ENCODE measurements around the gene DDN. TPM values are rescaled to one million over a fixed set of nuclear protein-coding genes. Genes with fewer than 3 reads are reported as not detected.

The DDN gene
- total and polyA plus RNA-seq, 9 of the 15 experiments (the other 6 are each of a cell fraction or from before 2014, with no cell fraction given): 0.03 to 3.6 (median 1.6) TPM

DNA sequence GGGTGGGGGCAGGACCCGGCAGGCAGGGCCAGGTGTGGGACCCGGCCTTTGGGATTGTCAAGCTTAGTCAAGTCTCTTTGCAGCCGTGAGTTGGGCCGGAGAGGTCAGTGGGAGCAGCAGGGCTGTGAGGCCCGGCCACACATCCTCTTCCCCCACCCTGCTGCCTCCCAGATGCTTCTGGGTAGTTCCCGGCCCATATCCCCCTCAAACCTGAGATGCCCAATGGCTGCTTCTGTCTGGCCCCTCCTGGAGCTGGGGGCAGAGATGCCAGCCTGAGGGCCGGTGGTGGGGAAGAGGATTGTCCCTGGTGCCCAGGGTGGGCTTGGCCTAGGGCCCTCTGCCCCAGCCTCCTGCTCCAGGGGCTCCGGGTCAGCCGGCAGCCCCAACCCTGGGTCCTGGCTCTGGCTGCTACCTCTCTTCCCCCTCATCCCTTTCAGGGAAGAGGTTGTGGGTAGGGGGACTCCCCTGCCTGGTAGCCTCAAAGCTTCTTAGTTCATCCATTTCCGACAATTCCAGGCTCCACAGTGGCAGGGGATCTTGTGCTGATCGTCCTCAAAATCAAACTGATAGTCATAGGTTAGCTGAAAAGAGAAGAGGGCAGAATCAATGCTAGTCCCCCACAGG is 22.2 kb upstream of the DDN start:
- DNase-seq (ENCODE audit: extremely low read depth in 1 of 4, low spot score in 3 of 4): no peak
- 89% methylated on average over 2 of the region's 11 CpGs for WGBS (ENCODE audit: insufficient coverage, low coverage, missing lambda C conversion rate)
- in situ Hi-C loops (cut with MboI): no loop called here
- H3K27ac ChIP-seq (ENCODE audit: extremely low read depth, low read depth, low read length): no peak overlapping the region
- H3K9ac ChIP-seq (ENCODE audit: insufficient read depth in 1 of 2, low read depth in 2 of 2, low read length in 2 of 2): 0 out of 4 replicates have a peak overlapping the region, but pooled peaks of 1 of the 2 experiments have one; percentile 21
- H3K9me1 ChIP-seq (ENCODE audit: control insufficient read depth, insufficient read depth, low read length): no peaks in the 10 kb centered on the region
- no peaks in the 10 kb centered on the region for H3K9me3 ChIP-seq (replicated peaks; ENCODE audit: control insufficient read depth, insufficient read depth, low read depth, low read length)
- H3K36me3 ChIP-seq (ENCODE audit: control insufficient read depth, insufficient read depth, low read length): peaks cover 68% of the 10 kb centered on the region
- H3K4me1 ChIP-seq (replicated peaks in 1 of 2; ENCODE audit: control insufficient read depth in 2 of 2, insufficient read depth in 2 of 2, low read length in 2 of 2): peaks cover 30 to 31% of the 10 kb centered on the region in 2 experiments
- H4K20me1 ChIP-seq (replicated peaks; ENCODE audit: control insufficient read depth, insufficient read depth, low read length): 0 out of 2 replicates have a peak, but pooled peaks cover 5% of the 10 kb centered on the region
- ChIA-PET CTCF (ENCODE audit: low intra/inter-chr PET ratio) (no interaction called here), POLR2A (interaction anchor here (0.6 to 6.8 kb wide), 2 partner anchors 14 to 214 kb away, joined by 3 to 78 read pairs; no protein-coding TSS in a partner anchor)
- intact Hi-C loops (cut with micrococcal nuclease): no loop called here
- H3K4me2 ChIP-seq (ENCODE audit: insufficient read depth, low read length): no peak overlapping the region
- ATAC-seq: no peak
- no peaks in the 10 kb centered on the region for H3K27me3 ChIP-seq (ENCODE audit: control insufficient read depth in 2 of 2, insufficient read depth in 2 of 2, low read length in 2 of 2)
- no TSS peak for BruUV-seq (replicated peaks)
- FAIRE-seq: no peak
- peaks cover 20% of the 10 kb centered on the region for H3K79me2 ChIP-seq (ENCODE audit: control insufficient read depth, insufficient read depth, low read length)
- no peak overlapping the region for H2AFZ ChIP-seq (ENCODE audit: low read depth, low read length)
- H3K4me3 ChIP-seq: no peak overlapping the region
- TF ChIP-seq, protein P1, sequence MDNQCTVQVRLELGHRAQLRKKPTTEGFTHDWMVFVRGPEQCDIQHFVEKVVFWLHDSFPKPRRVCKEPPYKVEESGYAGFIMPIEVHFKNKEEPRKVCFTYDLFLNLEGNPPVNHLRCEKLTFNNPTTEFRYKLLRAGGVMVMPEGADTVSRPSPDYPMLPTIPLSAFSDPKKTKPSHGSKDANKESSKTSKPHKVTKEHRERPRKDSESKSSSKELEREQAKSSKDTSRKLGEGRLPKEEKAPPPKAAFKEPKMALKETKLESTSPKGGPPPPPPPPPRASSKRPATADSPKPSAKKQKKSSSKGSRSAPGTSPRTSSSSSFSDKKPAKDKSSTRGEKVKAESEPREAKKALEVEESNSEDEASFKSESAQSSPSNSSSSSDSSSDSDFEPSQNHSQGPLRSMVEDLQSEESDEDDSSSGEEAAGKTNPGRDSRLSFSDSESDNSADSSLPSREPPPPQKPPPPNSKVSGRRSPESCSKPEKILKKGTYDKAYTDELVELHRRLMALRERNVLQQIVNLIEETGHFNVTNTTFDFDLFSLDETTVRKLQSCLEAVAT (IDR thresholded peaks at IDR 0.05): no peak
- peak; percentile 53; the same call in 1 of the 2 replicates for TF ChIP-seq POLR2G (IDR thresholded peaks at IDR 0.05; ENCODE audit: low read depth, low read length)
- TF ChIP-seq, protein P2, sequence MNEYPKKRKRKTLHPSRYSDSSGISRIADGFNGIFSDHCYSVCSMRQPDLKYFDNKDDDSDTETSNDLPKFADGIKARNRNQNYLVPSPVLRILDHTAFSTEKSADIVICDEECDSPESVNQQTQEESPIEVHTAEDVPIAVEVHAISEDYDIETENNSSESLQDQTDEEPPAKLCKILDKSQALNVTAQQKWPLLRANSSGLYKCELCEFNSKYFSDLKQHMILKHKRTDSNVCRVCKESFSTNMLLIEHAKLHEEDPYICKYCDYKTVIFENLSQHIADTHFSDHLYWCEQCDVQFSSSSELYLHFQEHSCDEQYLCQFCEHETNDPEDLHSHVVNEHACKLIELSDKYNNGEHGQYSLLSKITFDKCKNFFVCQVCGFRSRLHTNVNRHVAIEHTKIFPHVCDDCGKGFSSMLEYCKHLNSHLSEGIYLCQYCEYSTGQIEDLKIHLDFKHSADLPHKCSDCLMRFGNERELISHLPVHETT (CRISPR knock-in tag; conservative IDR thresholded peaks at IDR 0.05 in 1 of 2, IDR thresholded peaks at IDR 0.05 in 1 of 2): no peak
- TF ChIP-seq, protein P3, sequence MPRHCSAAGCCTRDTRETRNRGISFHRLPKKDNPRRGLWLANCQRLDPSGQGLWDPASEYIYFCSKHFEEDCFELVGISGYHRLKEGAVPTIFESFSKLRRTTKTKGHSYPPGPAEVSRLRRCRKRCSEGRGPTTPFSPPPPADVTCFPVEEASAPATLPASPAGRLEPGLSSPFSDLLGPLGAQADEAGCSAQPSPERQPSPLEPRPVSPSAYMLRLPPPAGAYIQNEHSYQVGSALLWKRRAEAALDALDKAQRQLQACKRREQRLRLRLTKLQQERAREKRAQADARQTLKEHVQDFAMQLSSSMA (CRISPR knock-in tag; IDR thresholded peaks at IDR 0.05): no peak
- no peak for TF ChIP-seq SRSF9 (IDR thresholded peaks at IDR 0.05; ENCODE audit: borderline replicate concordance, low read depth, low read length)

All from K562 (cell line).